Liver (tissue), 9 donors: ENCODE results near the gene LPXN. TPM values are rescaled to one million over a fixed set of nuclear protein-coding genes. Genes with fewer than 3 reads are reported as not detected.

Experiments used
- DNase-seq: peaks from one replicate; pipeline ENCODE4 v3.0.0-alpha.2; 2017; ENCODE audit warnings: low spot score
- H3K27ac ChIP-seq, 2 donors: one replicate each; pipeline ENCODE4 v1.7.0; 2013; ENCODE audit warnings: inconsistent platforms in 2 of 2, low read length in 2 of 2, control low read depth in 1 of 2, low read depth in 1 of 2, mild to moderate bottlenecking in 1 of 2
- H3K27me3 ChIP-seq, 4 donors: one replicate each; pipeline versions ENCODE4 v1.6.1 to v1.7.0; 2013; ENCODE audit warnings: low read length in 3 of 4, inconsistent platforms in 1 of 4, mild to moderate bottlenecking in 1 of 4, moderate library complexity in 1 of 4; ENCODE audit not compliant: control insufficient read depth in 4 of 4, insufficient read depth in 4 of 4
- H3K36me3 ChIP-seq, 4 donors: one replicate each; pipeline versions ENCODE4 v1.6.1 to v1.7.0; 2013; ENCODE audit warnings: low read length in 3 of 4, mild to moderate bottlenecking in 3 of 4, low read depth in 1 of 4, moderate library complexity in 1 of 4; ENCODE audit not compliant: control insufficient read depth in 4 of 4, insufficient read depth in 3 of 4
- H3K4me1 ChIP-seq, 4 donors: one replicate each; pipeline versions ENCODE4 v1.6.1 to v1.7.0; 2013; ENCODE audit warnings: low read length in 3 of 4, mild to moderate bottlenecking in 3 of 4, moderate library complexity in 1 of 4; ENCODE audit not compliant: control insufficient read depth in 4 of 4, insufficient read depth in 4 of 4
- H3K4me3 ChIP-seq, 3 donors: one replicate each; pipeline versions ENCODE4 v1.6.1 to v1.7.0; 2013; ENCODE audit warnings: low read length in 3 of 3, control low read depth in 1 of 3, low read depth in 1 of 3, mild to moderate bottlenecking in 1 of 3
- H3K9ac ChIP-seq, 2 donors: one replicate each; pipeline ENCODE4 v1.7.0; 2013; ENCODE audit warnings: low read length in 2 of 2, mild to moderate bottlenecking in 2 of 2, moderate library complexity in 2 of 2, control low read depth in 1 of 2, low read depth in 1 of 2
- H3K9me3 ChIP-seq, 4 donors: one replicate each; pipeline versions ENCODE4 v1.6.1 to v1.7.0; 2013; ENCODE audit warnings: low read length in 3 of 4; ENCODE audit not compliant: control insufficient read depth in 4 of 4
- CTCF ChIP-seq: fragments of 150-350 bp; IDR thresholded peaks from 2 replicates; pipeline ENCODE4 v1.5.1; 2017; ENCODE audit warnings: improper control_type of control experiment, low read depth, low read length; ENCODE audit not compliant: missing input control
- EGR1 ChIP-seq, 2 donors: IDR thresholded peaks; 2 replicates each; pipeline ENCODE4 v1.6.1; 2016 to 2018; ENCODE audit warnings: antibody characterized with exemption in 2 of 2, low read depth in 2 of 2
- FOXA1 ChIP-seq: IDR thresholded peaks from 2 replicates; pipeline ENCODE4 v1.6.1; 2016; ENCODE audit warnings: antibody characterized with exemption
- GABPA ChIP-seq, 2 donors: IDR thresholded peaks in 1 of 2; conservative IDR thresholded peaks in 1 of 2; 2 replicates each; pipeline ENCODE4 v1.6.1; 2016; ENCODE audit warnings: antibody characterized with exemption in 2 of 2, mild to moderate bottlenecking in 1 of 2, moderate library complexity in 1 of 2
- HNF4A ChIP-seq, 2 donors: conservative IDR thresholded peaks; 2 replicates each; pipeline ENCODE4 v1.6.1; 2016; ENCODE audit warnings: antibody characterized with exemption in 2 of 2, mild to moderate bottlenecking in 2 of 2
- HNF4G ChIP-seq: IDR thresholded peaks from 2 replicates; pipeline ENCODE4 v1.6.1; 2016; ENCODE audit warnings: antibody characterized with exemption
- JUND ChIP-seq, 2 donors: IDR thresholded peaks; 2 replicates each; pipeline ENCODE4 v1.6.1; 2016; ENCODE audit warnings: antibody characterized with exemption in 2 of 2
- NR2F2 ChIP-seq: IDR thresholded peaks from 2 replicates; pipeline ENCODE4 v1.6.1; 2016; ENCODE audit warnings: antibody characterized with exemption
- RAD21 ChIP-seq, 2 donors: IDR thresholded peaks; 2 replicates each; pipeline ENCODE4 v1.6.1; 2016; ENCODE audit warnings: antibody characterized with exemption in 2 of 2, mild to moderate bottlenecking in 2 of 2
- RXRA ChIP-seq, 2 donors: IDR thresholded peaks; 2 replicates each; pipeline ENCODE4 v1.6.1; 2017 to 2018; ENCODE audit warnings: antibody characterized with exemption in 2 of 2, mild to moderate bottlenecking in 1 of 2
- SP1 ChIP-seq: IDR thresholded peaks from 2 replicates; pipeline ENCODE4 v1.6.1; 2018; ENCODE audit warnings: antibody characterized with exemption, mild to moderate bottlenecking
- TAF1 ChIP-seq: conservative IDR thresholded peaks from 2 replicates; pipeline ENCODE4 v1.6.1; 2016; ENCODE audit warnings: antibody characterized with exemption, mild to moderate bottlenecking
- YY1 ChIP-seq: IDR thresholded peaks from 2 replicates; pipeline ENCODE4 v1.6.1; 2016; ENCODE audit warnings: antibody characterized with exemption, mild to moderate bottlenecking
- ZBTB33 ChIP-seq: IDR thresholded peaks from 2 replicates; pipeline ENCODE4 v1.6.1; 2016; ENCODE audit warnings: antibody characterized with exemption
- WGBS: extraction: QIAGEN DNeasy Blood & Tissue Kit; methylation state at CpG from one replicate; pipeline ENCODE4 v1.1.7; 2013; 5-methylcytosine and 5-hydroxymethylcytosine counted together
- polyA plus RNA-seq, 2 donors: library from polyadenylated mRNA; stranded (reverse) in 1 of 2; unstranded in 1 of 2; fragments of 200-250 nt in 1 of 2; fragments of >200 nt in 1 of 2; fragmentation: Nextera tagmentation in 1 of 2; extraction: Ambion mirVana in 1 of 2; gene quantifications; one replicate each; pipeline versions ENCODE4 v1.2.1 to v1.2.3, GENCODE V29; 2013 to 2015
- total RNA-seq, 2 donors: library from RNA; depleted of rRNA; stranded (reverse); fragments of >200 nt; gene quantifications; one replicate each; pipeline ENCODE4 v1.2.3, GENCODE V29; 2014
- TF ChIP-seq, protein P1 (sequence below): IDR thresholded peaks from 2 replicates; pipeline ENCODE4 v1.6.1; 2016; ENCODE audit warnings: antibody characterized with exemption, mild to moderate bottlenecking
- TF ChIP-seq, protein P2 (sequence below): IDR thresholded peaks from 2 replicates; pipeline ENCODE4 v1.6.1; 2016; ENCODE audit warnings: antibody characterized with exemption
- TF ChIP-seq, protein P3 (sequence below): IDR thresholded peaks from 2 replicates; pipeline ENCODE4 v1.6.1; 2016; ENCODE audit warnings: antibody characterized with exemption
- donor health status: healthy.
- donor health status: healthy.
- donor health status: healthy.
- donor health status: healthy.
- donor health status: healthy.

The LPXN gene
- total and polyA plus RNA-seq, 4 donors = 3.7 to 6.2 (median 4.7) TPM

GRCh38 chr11:58511636-58512035 lies 64.0 kb downstream of the LPXN start:
- TF ChIP-seq HNF4A (conservative IDR thresholded peaks at IDR 0.05) = no peak
- no peak for TF ChIP-seq TAF1
- WGBS = 90% methylated on average over 3 of the region's 3 CpGs

GRCh38 chr11:58509748-58510147 lies 65.9 kb downstream of the LPXN start:
- Histone ChIP-seq H3K27me3 (no peaks in the 10 kb centered on the region), H3K4me3 (no peak overlapping the region), H3K9me3 (no peaks in the 10 kb centered on the region), H3K4me1 (no peaks in the 10 kb centered on the region), H3K9ac (no peak overlapping the region), H3K27ac (no peak overlapping the region), H3K36me3 (no peaks in the 10 kb centered on the region)
- DNase-seq = no peak
- WGBS = 87% methylated on average over 1 of the region's 1 CpG
- TF ChIP-seq FOXA1 (no peak), EGR1 (IDR thresholded peaks at IDR 0.05; ENCODE audit: low read depth in 2 of 2) (no peak), ZBTB33 (no peak)

More at GRCh38 chr11:58511636-58512035, 64.0 kb downstream of the LPXN start:
- no peaks in the 10 kb centered on the region for H3K36me3 ChIP-seq
- no peak overlapping the region for H3K4me3 ChIP-seq
- no peaks in the 10 kb centered on the region for H3K4me1 ChIP-seq
- no peaks in the 10 kb centered on the region for H3K27me3 ChIP-seq
- H3K9me3 ChIP-seq = no peaks in the 10 kb centered on the region
- no peak for DNase-seq
- no peak overlapping the region for H3K9ac ChIP-seq
- H3K27ac ChIP-seq = no peak overlapping the region

- Histone ChIP-seq H3K9ac (no peak overlapping the region), H3K4me3 (no peak overlapping the region), H3K4me1 (no peaks in the 10 kb centered on the region), H3K36me3 (no peaks in the 10 kb centered on the region), H3K27ac (no peak overlapping the region), H3K9me3 (no peaks in the 10 kb centered on the region), H3K27me3 (no peaks in the 10 kb centered on the region)
- TF ChIP-seq SP1 (no peak), RAD21 (IDR thresholded peaks at IDR 0.05) (no peak), EGR1 (IDR thresholded peaks at IDR 0.05; ENCODE audit: low read depth in 2 of 2) (no peak), RXRA (IDR thresholded peaks at IDR 0.05) (no peak), TAF1 (no peak), HNF4G (no peak), YY1 (no peak), JUND (IDR thresholded peaks at IDR 0.05) (no peak), NR2F2 (no peak), FOXA1 (no peak), ZBTB33 (no peak), GABPA (IDR thresholded peaks at IDR 0.05 in 1 of 2, conservative IDR thresholded peaks at IDR 0.05 in 1 of 2) (no peak), CTCF (no peak)
- TF ChIP-seq, protein P1, sequence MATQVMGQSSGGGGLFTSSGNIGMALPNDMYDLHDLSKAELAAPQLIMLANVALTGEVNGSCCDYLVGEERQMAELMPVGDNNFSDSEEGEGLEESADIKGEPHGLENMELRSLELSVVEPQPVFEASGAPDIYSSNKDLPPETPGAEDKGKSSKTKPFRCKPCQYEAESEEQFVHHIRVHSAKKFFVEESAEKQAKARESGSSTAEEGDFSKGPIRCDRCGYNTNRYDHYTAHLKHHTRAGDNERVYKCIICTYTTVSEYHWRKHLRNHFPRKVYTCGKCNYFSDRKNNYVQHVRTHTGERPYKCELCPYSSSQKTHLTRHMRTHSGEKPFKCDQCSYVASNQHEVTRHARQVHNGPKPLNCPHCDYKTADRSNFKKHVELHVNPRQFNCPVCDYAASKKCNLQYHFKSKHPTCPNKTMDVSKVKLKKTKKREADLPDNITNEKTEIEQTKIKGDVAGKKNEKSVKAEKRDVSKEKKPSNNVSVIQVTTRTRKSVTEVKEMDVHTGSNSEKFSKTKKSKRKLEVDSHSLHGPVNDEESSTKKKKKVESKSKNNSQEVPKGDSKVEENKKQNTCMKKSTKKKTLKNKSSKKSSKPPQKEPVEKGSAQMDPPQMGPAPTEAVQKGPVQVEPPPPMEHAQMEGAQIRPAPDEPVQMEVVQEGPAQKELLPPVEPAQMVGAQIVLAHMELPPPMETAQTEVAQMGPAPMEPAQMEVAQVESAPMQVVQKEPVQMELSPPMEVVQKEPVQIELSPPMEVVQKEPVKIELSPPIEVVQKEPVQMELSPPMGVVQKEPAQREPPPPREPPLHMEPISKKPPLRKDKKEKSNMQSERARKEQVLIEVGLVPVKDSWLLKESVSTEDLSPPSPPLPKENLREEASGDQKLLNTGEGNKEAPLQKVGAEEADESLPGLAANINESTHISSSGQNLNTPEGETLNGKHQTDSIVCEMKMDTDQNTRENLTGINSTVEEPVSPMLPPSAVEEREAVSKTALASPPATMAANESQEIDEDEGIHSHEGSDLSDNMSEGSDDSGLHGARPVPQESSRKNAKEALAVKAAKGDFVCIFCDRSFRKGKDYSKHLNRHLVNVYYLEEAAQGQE = no peak
- TF ChIP-seq, protein P2, sequence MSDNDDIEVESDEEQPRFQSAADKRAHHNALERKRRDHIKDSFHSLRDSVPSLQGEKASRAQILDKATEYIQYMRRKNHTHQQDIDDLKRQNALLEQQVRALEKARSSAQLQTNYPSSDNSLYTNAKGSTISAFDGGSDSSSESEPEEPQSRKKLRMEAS = no peak
- TF ChIP-seq, protein P3, sequence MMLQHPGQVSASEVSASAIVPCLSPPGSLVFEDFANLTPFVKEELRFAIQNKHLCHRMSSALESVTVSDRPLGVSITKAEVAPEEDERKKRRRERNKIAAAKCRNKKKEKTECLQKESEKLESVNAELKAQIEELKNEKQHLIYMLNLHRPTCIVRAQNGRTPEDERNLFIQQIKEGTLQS = no peak
- DNase-seq = no peak
These were observed 66.8 kb downstream of the LPXN start for GRCh38 chr11:58508814-58509213.
